ENCODE results near the gene KLHDC7B.

The KLHDC7B gene

DNA sequence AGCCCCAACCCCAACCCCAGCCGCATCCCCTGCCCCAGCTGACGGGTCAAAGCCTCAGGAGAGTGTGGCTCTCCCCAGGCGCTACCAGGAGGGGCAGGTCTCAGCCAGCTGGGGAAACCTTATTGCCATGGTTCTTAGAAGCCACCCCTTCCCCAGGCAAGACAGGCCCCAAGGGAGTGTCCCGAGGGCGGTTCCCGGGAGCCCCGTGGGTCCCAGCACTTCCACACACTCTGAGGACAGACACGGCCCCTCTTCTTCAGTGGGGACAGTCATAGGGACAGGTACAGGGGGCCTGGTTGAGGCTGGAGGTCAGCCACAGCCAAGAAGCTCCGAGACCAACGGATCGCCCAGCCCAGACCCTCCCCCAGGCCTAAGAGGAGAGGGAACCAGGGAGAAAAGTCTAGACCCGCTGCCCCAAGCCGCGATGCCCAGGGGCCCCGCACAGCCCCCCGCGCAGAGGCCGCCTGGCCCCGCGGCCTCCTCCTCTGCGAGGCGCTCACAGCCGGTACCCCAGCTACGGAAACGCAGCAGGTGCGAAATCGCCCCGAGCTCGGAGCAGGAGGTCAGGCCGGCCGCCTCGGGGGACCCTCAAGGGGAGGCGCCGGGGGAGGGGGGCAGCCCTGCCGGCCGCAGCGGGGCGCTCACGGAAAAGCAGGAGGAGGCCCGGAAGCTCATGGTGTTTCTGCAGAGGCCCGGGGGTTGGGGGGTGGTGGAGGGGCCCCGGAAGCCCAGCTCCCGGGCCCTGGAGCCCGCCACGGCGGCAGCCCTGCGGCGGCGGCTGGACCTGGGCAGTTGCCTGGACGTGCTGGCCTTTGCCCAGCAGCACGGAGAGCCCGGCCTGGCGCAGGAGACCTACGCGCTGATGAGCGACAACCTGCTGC is 2.6 kb downstream of the KLHDC7B start:
- no peak for DNase-seq

DNA sequence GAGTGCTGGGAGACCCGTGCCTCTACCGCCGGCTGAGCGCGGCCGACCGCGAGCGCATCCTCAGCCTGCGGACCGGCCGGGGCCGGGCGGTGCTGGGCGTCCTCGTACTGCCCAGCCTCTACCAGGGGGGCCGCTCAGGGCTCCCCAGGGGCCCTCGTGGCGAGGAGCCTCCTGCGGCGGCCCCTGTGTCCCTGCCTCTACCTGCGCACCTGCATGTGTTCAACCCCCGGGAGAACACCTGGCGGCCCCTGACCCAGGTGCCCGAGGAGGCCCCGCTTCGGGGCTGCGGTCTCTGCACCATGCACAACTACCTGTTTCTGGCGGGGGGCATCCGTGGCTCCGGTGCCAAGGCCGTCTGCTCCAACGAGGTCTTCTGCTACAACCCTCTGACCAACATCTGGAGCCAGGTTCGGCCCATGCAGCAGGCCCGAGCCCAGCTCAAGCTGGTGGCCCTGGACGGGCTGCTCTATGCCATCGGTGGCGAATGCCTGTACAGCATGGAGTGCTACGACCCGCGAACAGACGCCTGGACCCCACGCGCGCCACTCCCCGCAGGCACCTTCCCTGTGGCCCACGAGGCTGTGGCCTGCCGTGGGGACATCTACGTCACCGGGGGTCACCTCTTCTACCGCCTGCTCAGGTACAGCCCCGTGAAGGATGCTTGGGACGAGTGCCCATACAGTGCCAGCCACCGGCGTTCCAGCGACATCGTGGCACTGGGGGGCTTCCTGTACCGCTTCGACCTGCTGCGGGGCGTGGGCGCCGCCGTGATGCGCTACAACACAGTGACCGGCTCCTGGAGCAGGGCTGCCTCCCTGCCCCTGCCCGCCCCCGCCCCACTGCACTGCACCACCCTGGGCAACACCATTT is 3.5 kb downstream of the KLHDC7B start:
- DNase-seq: no peak

DNA sequence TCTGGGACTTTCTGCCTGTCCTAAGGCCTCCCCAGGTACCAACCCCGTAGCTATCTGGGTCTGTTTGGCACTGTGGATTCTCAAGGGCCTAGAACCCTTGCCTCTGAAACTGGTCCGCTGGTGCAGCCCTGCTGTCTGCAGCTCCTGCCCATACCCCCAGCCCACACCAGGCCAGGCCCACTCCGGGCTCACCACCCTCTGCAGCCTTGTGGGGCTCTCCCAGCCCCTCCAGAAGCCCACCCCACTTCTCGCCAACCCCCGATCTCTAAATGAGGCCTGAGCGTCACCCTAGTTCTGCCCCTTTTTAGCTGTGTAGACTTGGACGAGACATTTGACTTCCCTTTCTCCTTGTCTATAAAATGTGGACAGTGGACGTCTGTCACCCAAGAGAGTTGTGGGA is 4.7 kb downstream of the KLHDC7B start:
- no peak for DNase-seq

DNA sequence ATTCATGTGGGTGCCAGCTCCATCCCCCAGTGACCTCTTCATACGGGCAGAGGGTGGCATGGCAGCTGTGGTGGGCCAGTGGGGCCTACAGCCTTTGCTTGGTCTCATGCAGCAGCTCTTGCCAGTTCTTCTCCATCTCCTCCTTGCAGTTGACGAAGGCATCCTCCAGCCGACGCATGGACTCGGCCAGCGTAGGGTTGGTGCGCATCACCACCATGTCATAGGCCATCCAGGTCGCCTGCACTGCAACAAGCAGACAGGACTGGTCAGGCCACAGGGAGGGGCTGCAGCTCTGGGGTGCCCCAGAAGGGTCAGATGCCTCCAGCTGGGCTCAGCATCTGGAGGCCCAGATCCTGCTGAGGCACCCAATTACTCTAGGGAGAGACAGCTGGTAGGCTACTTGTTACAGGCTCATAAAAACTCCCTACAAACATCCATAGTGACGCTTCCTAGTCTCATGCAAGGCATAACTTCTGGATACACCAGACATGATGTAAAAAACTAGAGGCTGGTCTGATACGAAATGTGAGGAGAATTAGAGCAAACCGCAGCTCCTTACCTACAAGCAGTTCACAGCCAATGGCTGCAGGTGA is 5.6 kb downstream of the KLHDC7B start:
- DNase-seq: no peak

DNA sequence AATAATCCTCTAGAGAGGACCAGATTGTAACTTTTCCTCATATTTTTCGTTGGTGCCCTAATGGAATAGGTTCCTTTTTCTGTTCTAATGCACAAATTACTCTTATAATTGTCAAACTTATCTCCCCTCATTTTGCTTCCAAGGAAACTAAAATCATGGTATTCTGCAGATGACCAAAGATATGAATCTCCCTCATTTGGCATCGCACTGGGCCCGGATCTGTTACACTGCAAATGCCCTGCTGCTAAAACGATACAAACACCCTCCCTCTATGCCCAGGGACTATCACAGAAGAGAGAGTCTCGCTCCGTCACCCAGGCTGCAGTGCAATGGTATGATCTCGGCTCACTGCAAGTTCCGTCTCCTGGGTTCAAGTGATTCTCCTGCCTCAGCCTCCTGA is 7.6 kb downstream of the KLHDC7B start:
- no peak for DNase-seq

DNA sequence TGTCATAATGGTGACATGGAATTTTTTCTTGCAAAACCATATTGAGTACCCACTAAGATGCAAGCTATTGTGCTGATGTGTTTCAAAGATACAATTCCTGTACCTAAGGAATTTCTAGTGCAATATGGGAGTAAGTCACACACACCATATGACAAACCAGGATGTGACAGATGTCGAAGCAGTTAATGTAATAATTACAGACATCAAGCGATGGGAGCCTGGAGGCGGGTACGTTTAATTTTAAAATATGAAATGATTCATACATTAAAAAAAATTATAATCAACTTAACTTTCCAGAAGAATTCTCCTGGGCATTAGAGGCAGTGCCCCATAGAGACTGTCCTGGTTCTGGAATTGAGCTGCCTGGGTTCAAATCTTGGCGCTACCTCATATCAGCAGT is 11.0 kb downstream of the KLHDC7B start:
- DNase-seq: no peak

DNA sequence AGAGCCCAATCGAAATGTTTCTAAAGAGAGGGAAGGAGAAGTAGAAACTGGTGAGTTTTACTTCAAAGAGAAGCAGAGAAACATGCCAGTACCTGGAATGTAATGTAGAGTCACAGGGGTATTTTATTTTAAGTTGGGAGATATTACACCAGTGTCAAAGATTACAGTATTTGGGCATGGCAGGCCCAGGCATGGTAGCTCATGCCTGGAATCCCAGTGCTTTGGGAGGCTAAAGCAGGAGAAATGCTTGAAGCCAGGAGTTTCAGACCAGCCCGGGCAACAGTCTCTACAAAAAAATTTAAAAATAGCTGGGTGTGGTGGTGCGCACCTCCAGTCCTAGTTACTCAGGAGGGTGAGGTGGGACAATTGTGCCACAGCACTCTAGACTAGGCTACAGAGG is 14.3 kb downstream of the KLHDC7B start:
- DNase-seq: no peak

DNA sequence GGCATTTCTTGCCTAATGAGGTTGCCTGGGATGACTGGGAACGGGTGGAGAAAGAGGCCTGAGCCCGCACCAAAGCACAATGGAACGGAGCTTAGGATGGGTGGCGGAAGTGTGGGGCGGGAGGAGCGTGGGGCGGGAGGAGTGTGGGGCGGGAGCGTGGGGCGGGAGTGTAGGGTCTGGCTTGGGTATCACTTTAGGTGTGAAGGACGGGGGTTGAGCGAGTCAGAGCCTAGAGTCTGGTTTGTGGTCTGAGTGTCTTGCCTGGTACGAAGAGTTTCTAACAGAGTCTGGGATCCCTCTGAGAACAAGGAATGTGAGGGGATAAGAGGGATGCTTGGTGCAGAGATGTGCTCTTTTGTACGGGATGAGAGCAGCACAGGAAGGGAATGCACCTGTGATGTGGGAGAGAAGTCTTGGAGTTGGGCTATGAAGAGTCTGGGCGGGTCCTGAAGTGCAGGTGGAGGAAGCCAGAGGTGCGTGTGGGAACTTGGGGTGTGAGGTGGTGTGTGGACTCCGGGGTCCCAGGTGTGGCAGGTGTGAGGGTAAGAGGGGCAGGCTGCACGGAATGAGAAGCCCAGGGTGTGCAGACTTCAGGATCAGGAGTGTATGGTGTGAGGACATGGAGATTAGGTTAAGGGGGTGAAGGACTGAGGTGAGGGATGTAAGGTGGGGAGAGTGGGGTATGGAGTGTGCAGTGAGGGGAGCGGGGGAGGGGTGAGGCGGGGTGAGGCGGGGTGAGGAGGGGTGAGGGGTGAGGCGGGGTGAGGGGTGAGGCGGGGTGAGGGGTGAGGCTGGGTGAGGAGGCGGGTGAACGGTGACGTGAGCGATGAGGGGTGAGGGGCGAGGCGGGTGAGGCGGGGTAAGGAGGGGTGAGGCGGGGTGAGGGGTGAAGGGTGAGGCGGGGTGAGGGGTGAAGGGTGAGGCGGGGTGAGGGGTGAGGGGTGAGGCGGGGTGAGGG is 16.0 kb downstream of the KLHDC7B start:
- DNase-seq: no peak

DNA sequence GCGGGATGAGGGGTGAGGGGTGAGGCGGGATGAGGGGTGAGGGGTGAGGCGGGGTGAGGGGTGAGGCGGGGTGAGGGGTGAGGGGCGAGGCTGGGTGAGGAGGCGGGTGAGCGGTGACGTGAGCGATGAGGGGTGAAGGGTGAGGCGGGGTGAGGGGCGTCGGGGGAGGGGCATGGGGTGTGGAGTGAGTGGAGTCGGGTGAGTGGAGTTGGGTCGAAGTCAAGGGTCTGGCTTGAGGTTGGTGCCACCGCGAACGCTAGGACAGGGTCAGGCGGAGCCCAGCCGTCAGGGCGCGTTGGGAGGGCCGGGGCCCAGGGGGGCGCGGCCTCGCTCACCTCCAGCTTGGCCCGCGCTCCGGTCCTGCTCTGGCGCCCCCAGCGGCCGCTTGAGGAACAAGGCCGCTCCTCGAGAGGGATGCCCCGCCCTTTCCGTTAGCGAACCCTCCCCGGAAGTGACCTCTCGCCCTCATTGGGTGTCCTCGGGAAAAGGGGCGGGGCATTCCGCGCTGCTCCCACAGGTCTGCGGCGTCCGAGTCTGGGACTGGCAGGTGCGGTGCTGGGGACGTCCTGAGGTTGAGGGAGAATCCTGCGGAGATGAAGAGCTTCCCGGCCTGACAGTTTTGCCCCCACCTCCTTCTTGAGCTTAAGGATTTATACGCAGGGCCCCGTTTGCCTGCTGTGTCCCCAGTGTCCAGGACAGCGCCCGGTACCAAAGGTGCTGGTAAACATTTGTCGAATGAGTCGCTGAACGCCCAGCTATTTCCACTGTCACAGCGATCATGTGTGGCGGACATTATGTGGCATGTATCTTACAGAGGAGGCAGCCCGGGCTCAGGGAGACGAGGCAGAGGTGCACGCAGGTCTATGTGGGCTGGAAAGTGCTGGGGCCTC is 17.1 kb downstream of the KLHDC7B start, which contains the start of gene SYCE3:
SYCE3 (minus strand) TSS at position 397 of the 890 bp plus-strand sequence. CDS start 6,514 bp downstream, outside the sequence.
- peak; percentile 90 for DNase-seq

DNA sequence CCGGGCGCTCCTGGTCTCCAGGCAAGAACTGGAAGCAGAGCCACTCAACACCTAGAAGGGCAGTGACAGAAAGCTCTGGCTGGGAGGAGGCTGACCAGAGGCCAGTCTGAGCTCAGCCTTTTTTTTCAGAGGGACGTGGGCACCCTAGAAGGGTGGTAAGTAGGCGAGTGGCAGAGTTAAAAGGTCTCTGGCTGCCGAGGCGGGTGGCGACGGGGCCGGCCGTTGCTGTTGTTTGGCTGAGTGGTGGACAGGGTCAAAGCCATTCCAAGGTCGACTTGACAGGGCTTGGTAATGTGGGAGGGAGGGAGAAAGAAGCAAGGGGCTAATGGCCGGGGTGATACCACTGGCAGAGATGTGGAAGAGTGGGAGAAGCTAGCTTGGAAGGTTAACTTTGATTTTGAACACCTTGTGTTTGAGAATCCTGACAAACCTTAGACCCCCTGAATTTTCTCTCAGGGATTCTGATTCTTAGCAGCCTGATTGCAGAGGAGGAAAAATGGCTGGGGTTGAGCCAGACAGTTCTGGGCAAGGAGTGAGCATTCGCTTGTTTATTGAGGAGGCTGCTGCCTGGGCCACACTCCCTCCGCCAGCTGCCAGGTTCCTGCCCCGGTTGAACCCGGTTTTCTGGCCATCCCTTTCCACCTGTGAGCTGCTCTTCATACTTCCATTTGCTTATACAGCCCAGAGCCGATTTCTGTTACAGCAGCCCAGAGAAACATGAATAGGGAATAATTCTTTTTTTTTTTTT is 17.9 kb downstream of the KLHDC7B start:
- no peak for DNase-seq

DNA sequence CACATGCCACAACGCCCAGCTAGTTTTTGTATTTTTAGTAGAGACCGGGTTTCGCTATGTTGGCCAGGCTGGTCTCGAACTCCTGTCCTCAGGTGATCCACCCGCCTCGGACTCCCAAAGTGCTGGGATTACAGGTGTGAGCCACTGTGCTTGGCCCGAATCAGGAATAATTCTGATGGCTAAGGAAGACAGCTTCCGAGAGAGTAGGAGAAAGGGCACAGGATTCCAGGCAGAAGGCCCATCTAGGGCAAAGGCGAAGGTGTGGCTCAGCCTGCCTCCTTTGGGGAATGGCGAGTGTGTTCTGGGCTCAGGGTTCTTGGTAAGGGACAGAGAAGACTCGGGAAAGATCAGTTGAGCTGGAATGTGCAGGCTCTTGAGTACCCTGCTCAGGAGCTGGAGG is 18.6 kb downstream of the KLHDC7B start:
- no peak for DNase-seq

DNA sequence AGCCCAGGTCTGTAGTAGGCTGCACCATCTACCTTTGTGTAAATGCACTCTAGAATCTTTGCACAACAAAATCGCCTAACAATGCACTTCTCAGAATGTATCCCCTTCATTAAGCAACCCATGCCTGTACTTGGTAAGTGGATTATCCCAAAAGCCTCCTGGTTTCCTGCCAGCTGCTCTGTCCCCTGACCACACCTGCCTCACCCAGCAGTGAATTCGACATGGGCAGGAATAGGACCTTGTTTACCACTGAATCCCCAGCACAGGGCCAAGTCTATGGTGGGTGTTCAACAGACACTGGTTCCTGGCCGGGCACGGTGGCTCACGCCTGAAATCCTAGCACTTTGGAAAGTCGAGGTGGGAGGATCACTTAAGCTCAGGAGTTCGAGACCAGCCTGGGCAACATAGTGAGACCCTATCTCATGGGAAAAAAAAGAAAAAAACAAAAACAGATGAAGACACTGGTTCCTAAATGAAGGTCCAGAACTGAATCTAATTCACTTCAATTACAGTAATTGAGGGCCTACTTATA is 22.1 kb downstream of the KLHDC7B start:
- DNase-seq: no peak

DNA sequence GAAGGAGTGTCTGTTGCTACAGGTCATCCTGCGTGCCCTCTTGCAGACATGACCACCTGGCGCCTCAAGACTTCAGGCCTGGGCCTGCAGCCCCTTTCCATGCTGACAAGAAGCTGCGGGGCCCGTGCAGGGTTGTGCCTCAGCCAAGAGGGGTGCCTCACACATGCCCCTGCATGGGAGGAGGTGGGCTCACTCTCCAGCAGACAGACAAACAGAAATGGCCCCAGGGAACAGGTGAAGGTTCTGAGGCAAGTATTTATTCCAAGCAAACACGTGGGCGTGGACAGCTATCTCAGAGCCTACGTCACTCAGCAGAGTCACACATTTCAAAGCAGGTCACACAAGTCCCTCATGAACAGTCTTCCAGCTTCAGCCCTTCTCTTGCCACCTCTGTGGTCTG is 22.9 kb downstream of the KLHDC7B start:
- no peak for DNase-seq

DNA sequence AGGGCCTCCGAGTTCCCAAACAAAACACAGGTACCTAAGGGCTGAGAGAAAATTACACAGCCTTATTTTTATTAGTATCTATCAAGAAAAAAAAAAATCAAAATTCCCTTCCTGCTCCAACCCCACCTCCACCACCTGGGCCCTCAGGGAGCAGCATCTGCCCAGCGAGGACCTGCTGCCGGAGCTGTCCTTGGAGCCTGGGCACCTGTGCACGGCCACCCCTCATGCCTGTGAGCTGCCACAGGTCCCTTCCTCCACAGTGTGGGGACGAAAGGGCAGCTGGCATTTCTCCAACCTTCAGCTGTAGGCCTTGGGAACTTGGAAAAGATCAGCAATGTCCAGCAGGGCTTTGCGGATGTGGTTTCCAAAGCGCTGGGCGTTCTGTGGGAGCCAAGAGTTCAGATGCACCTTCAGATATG is 23.4 kb downstream of the KLHDC7B start:
- DNase-seq: no peak

DNA sequence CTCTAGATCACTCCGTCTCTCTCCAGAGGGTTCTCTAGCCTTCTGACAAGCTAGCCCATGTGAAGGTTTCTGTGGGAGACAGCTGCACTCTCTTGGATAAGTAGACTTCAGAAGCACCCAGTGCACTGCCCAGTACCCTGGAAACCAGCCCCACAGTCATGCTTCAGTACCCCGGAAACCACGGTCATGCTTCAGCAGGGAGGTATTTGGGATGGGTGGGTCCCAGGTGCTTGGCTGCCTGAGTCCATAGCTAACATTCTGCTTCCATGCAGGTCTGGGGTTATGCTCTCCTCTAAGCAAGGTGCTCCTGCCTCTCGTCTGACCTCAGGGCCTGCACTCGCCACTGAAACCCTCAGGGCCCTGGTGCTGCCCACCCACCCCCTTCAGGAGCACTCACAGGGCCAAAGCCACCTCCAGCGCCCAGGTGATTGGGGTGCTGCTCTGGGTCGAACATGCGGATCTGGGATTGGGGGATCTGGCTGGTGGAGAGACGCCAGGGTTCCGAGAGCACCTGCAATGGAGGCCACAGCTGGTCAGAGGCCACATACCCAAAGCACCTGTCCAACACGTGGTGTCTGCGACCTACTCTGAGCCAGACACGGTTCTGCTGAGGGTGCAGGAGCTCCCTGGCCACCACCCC is 24.3 kb downstream of the KLHDC7B start:
- DNase-seq: no peak

DNA sequence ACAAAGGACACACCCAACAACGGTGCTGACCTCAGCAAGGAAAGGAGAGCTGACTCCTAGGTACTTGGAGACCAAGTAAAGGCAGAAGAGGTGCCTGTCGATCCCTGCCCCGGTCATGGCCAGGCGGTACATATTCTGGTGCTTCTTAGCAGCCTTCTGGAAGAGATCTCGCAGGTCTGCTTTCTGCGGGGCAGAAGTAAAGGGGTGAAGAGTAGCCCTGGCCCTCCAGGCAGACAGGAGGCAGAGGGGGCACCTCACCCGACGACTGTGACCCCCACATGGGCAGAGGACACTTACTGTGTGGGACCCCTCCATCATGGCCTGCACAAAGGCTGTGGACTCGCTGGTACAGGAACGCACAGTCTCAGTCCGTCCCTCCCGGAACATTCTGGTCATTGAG is 25.2 kb downstream of the KLHDC7B start:
- no peak for DNase-seq

DNA sequence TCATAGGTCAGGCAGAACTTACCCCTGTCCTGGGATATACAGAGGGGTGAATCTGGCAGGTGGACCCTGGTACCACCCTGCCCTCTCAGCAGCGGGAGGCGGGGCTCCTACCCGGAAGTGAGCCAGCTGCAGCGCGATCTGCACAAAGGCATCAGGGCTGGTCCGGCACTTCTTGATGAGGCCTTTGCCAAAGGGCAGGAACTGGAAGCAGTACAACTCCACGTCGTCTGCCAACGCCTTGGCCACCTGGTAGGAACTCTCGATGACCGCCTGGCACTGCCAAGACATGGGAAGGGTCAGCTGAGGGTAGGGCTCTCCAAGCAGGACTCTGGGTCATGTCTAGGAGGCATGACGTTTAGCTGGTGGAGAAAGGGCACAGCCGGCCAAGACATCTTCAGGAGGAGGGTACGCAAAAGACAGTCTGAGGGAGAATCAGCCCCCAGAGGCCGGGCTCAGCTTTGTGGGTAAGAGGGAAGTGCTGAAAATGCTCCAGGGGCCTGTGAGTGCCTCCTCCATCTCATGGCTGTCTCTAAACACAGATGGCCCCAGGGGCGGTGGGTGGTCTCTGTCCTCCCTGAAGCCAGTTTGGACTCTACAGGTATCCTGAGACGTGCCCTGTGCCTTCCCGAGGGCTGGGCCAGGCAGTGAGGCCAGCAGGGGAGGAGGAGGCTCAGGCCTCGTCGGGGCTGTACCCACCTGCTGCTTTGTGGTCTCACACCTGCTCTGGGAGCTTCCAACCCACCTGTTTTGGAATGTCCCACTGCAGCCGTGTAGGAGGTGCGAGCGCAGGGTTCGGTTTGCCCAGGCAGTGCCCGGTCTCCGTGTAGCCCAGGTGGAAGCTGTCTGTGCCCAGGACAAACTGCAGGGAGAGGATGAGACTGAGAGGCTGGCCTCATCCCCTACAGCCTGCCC is 25.8 kb downstream of the KLHDC7B start:
- DNase-seq: no peak

DNA sequence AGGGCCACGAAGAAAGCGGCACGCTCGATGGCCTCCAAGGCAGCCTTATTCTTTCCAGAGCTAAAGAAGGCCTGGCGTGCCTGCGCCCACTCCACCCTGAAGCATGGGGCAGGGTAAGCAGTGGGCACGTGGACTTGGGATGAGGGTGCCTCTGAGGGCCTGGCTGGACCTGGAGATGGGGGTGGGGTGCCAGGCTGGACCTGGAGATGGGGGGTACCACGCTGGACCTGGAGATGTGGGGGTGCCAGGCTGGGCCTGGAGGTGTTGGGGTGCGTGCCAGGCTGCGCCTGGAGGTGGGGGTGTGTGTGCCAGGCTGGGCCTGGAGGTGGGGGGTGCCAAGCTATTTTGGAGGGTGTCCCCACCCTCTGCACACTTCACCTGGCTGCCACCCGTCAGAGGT is 27.3 kb downstream of the KLHDC7B start:
- DNase-seq: no peak
